Activated CD4-positive, CD25-positive, alpha-beta regulatory T cell treated with anti-CD3 and anti-CD28 coated beads, Interleukin-2, amount 50 U/mL, for 24 hours (primary cell): ENCODE data around the gene TYW5.

Experiments
- ATAC-seq, 2 donors: fragments of 150-1000 bp; cut with Tn5 transposase; one replicate each; pipeline ENCODE4 v1.10.0; 2021; ENCODE audit warnings: mild to moderate bottlenecking in 1 of 2, moderate library complexity in 1 of 2

TYW5 gene

DNA sequence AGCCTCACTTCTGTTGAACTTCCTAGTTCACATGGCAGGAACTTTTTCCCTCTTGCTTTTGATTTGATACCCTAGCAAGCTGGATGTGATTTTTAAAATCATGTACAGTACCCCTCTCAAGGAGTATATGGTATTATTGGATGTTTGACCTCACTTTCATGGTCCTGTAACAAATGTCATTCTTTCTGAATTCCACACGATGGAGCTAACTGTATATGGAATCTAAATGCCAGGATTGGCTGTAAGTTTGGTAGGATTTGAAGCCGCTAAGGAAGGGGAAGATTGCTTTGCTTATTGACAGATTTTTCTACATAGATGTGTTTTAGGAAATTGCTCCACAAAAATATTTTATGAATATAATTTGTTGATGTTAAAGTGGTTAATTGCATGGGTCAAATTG, 18.4 kb upstream of the TYW5 start:
- ATAC-seq, result no peak

GRCh38 chr2:199972088-199972626, 16.9 kb upstream of the TYW5 start:
- no peak for ATAC-seq

GRCh38 chr2:199968126-199968525, 12.8 kb upstream of the TYW5 start:
- no peak for ATAC-seq

DNA sequence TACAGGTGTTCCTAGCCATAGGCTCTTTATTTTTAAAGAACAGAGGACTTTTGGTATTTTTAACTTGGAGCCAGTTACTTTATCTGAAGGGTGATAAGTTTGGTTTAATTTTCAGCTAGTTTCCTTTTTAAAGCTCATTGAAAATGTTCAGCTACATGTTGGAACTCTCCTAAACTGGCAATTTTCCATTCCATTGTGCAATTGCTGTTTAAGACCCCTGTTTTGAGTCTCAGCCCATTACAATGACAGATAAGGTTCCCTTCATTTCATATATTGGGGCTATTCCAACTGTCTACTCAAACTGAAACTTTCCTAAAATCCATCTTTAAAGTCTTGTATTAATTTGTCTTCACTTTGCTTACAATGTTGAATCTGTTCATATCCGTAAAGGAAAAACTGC, 11.7 kb upstream of the TYW5 start:
- ATAC-seq, result no peak

DNA sequence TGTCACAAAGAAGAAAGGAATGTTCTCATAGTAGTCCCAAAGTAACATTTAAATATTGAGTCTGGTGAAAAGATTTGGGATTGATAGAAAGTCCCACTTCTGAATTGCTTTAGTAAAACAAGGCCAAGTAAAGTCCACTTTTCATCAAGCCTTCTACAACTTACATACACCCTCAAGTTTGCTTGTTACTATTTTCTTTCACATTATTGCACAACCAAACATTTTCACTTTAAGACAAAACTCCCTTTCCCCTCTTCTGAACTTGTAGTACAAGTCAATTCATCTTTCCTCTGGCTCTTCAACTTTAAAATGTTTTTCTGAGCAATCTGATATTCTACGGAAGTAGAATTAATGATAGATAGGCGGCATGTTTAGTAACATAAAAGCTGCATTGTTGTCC, 11.1 kb upstream of the TYW5 start:
- ATAC-seq, result no peak

DNA sequence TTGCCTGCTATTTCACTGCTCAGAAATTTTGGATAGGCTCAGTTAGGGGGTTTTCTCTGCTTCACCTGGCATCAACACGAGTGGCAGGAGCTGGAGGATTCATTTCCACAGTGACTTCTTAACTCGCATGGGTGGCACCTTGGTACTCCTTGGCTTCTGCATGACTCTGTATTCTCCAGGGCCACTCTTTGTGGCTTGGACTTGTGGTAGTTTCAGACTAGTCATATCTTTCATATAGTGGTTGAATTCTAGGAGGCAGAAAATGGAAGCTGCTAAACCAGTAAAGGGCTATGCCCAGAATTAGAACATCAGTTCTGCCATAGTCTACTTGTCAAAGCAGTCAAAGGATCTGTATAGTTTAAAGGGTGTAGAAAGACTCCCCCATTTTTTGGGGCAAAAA, 6.9 kb upstream of the TYW5 start:
- ATAC-seq, result peak in 1 of 2 donors; percentile 27

DNA sequence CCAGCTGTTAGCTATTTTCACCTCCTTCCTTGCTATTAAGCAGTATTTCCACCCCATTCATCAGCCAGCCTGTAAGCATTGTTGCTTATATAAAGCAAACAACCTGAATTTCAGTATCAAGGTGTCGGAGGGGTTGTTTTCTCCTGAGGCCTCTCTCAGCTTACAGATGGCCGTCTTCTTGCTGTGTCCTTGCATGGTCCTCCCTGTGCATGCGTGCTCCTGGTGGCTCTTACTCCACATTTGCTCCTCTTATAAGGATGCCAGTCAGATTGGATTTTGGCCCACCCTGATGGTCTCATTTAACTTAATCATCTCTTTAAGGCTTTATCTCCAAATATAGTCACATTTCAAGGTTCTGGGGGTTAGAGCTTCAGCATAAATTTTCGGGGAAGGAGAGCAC, 2.7 kb upstream of the TYW5 start:
- no peak for ATAC-seq

GRCh38 chr2:199956062-199956380, 730 bp upstream of the TYW5 start:
- ATAC-seq, result no peak

- peak; percentile 44 to 47 for ATAC-seq
Observed at GRCh38 chr2:199955007-199955338, 318 bp downstream of the TYW5 start.

DNA sequence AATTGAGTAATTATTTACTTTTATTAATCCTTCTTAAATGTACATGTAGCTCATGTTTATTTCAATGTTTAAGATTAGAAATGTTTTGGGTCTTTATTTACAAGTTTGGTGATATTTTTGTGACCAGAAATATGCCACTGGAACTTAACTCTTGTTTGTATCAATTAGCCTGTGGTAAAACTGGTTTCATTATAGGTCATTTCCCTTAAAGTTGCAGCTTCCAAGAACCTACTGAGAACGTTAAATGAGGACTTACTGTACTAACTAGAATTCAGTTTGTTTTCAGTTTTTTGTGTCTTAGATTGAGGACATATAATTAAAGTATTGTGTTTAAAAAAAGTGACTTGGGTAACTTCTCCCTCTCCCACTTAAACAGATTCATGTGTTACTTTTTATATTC, 4.3 kb downstream of the TYW5 start:
- ATAC-seq, result no peak

DNA sequence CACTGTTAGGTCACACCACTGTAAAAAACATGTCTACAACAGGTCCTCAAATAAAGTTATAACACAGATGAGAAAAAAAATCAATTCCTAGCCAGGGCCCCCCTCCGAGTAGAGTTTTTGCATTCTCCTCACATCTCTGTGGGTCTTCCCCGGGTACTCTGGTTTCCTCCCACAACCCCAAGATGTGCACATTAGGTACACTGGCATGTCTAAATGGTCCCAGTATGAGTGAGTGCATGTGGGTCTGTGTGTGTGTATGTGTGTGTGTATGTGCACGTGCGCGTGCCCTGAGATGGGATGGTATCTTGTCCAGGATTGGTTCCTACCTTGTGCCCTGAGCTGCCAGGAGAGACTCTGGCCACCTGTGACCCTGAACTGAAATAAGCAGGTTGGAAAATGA, 4.9 kb downstream of the TYW5 start:
- ATAC-seq, result no peak

DNA sequence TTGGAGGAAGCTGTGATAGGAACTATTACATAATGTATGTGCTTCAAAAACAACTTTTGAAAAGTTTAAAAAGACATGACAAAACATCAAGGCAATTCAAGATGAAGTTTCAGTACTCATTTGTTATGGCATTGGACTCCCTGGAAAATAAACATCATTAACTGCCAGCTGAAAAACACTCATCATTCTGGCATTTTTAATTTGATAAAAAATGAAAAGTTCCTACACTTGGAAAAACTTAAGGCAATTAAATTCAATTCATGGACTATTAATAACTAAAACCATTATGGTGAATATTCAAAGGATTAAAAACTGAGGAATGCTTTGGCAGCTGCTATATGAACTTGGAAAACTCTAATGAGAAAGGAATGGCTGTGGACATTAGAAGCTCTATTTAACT, 8.5 kb downstream of the TYW5 start:
- no peak for ATAC-seq

DNA sequence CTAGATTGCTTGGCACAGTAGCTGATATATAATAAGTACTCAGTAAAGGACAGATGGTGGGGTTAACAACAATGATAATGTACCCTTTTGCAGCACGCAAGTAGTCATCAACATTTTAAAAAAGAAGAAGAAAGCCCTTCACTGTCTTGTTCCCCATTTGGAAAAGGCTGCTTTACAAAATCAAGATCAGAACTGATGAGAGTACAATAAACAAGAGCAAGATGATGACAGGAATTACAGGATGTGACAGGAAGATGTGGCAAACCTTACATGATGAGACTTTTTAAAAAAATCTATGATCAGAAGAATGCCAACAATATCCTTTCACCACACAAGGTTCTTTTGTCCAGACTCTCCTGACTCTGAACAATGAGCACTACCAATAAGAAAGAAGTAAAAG, 9.1 kb downstream of the TYW5 start:
- no peak for ATAC-seq

DNA sequence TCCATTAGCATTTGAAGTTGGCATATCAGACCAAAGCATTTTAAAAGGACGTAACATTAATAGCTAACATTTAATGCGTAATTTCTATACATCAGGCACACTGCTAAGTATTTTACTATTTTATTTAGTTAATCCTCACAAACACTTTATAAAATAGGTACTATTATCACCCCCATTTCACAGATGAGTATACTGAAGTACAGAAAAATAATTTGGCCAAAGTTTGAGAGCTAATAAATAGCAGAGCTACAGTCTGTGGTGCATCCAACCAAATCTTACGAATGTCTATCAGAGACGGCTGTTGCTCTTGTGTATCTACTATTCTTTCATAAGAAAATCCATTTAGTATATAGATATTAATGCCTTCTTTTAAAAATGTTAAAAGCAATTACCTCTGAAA, 11.9 kb downstream of the TYW5 start:
- no peak for ATAC-seq

GRCh38 chr2:199940373-199940772, 14.9 kb downstream of the TYW5 start:
- ATAC-seq, result no peak

- ATAC-seq, result no peak
Observed at GRCh38 chr2:199936554-199936953, 18.7 kb downstream of the TYW5 start.

GRCh38 chr2:199933466-199933865, 21.8 kb downstream of the TYW5 start:
- no peak for ATAC-seq

DNA sequence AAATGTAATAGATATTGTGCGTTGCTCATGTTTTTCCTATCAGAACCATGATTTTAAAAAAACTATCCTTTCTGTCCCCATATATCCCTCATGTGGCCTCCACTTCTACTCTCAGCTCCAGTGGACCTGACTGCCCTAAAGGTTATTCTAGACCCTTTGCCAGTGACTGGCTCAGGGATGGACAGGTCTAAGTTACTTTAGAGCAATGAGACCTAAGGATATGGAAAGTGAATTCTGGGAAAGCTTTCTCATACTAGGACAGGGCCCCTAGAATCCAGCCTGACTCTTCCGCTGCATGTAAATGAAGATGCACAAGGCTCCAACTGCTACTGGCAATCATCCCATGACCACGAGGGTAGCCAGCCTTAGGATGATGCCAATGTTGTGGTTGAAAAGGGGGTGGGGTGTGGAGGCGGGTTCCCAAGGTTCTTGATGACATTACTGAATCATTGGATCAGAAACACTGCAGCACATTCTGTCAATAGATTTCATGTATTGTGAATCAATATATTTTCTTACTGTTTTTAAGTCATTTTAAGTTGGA, 22.9 kb downstream of the TYW5 start:
- no peak for ATAC-seq

DNA sequence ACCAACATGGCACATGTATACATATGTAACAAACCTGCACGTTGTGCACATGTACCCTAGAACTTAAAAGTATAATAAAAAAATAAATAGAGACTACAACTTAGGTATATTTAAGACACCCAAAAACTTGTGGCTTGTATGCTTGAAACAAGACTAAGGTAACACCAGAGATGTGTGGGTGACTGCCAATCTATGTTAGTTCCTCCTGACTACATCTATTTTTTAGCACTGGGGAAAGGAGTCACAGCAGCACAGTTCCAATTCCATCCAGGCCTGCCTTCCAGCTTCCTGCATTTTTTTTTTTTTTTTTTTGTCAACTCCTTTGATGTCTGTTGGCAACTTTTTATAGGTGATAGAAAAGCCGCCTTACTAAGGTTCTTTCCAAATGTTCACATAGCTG, 26.0 kb downstream of the TYW5 start:
- ATAC-seq, result no peak

DNA sequence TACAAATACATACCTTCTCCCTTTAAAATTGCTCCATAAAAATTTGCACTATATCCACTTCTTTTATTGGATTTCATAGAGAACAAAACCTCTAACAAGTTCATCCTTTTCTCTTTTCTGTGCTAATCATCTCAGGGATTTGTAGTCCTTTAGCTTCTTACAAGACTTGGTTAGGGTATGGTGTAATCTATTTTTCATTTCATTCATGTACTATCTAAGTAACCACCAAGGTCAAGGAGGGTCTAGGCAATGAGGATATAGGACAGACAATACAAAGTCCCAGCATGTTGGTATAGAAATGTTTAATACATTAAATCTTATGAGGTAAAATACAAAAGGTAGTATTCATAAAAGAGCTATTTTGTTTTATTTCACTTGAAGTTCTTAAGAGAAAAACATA, 26.7 kb downstream of the TYW5 start:
- no peak for ATAC-seq

- ATAC-seq, result no peak
Observed at GRCh38 chr2:199928226-199928625, 27.1 kb downstream of the TYW5 start.

DNA sequence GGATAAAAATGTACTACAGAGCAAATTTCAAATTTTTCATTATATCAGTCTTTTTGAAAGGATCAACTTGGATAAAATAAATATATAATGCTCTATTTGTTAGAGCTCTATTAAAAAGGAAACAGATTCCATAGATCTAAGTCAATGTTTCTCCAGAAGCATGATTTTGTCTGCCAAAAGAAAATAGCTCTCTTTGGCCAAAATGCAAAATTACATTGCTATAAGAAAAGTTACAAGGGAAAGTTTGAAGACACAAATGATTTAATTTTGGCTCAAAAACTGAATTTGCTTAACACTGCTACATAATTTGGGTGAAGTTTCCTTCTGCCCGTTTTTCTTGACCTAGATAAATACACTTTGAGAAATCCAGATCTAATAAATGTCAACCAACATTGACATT, 28.5 kb downstream of the TYW5 start:
- ATAC-seq, result no peak

GRCh38 chr2:199923924-199924323, 31.4 kb downstream of the TYW5 start:
- ATAC-seq, result no peak

GRCh38 chr2:199922856-199923255, 32.4 kb downstream of the TYW5 start:
- ATAC-seq, result no peak

GRCh38 chr2:199916980-199917379, 38.3 kb downstream of the TYW5 start:
- no peak for ATAC-seq
